ENCODE measurements around the gene GNAL.

Gene GNAL

DNA sequence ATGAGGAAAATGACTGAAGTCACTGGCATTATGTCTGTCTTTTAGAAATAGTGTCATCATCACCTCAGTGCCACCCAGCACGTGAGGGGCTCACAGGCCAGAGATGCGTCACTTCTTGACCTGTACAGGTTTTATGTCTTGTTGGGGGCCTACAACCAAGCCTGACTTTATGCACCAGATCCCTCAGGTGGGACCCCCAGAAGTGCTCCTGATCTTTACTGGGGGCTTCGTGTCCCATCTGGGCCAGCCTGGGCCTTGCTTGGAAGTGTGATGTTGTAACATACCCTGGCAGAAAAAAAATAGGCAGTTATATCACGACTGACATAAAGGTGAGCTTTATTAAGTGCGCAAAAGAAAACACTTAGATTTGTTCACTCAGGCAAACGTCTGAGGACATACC, 21.5 kb upstream of the GNAL start:
- no peak overlapping the region for H3K14ac ChIP-seq (ENCODE audit: low read length)
- H3K36me3 ChIP-seq (replicated peaks in 1 of 2; ENCODE audit: control insufficient read depth in 2 of 2, insufficient read depth in 2 of 2, low read length in 2 of 2), result no peaks in the 10 kb centered on the region
- no peak overlapping the region for H2AFZ ChIP-seq (ENCODE audit: low read length)
- no peak overlapping the region for H2BK5ac ChIP-seq (ENCODE audit: low read length)
- no peak overlapping the region for H2BK12ac ChIP-seq (ENCODE audit: low read length)
- WGBS, 2 donors (ENCODE audit: extremely low coverage in 2 of 2, insufficient read length in 2 of 2, insufficient replicate concordance in 1 of 2), result no CpG with 5 or more reads among the region's 6 CpGs
- no peak overlapping the region for H3K9ac ChIP-seq (ENCODE audit: low read depth, low read length, poor library complexity)
- no peak overlapping the region for H2BK120ac ChIP-seq (ENCODE audit: low read depth, low read length)
- no peak for DNase-seq (ENCODE audit: low spot score)
- H3K18ac ChIP-seq (ENCODE audit: low read length), result no peak overlapping the region
- H4K91ac ChIP-seq (ENCODE audit: low read depth, low read length, poor library complexity), result no peak overlapping the region
- H3K4me3 ChIP-seq (ENCODE audit: low read length in 2 of 2), result no peak overlapping the region
- no peak overlapping the region for H2AK5ac ChIP-seq (ENCODE audit: low read depth, low read length)
- no peak overlapping the region for H3K4ac ChIP-seq (ENCODE audit: low read length)
- H4K8ac ChIP-seq (ENCODE audit: low read depth, low read length), result no peak overlapping the region
- H3K4me2 ChIP-seq (ENCODE audit: insufficient read depth, low read length, poor library complexity, severe bottlenecking), result no peak overlapping the region
- H3K23ac ChIP-seq (ENCODE audit: low read depth, low read length, poor library complexity), result no peak overlapping the region
- H3K79me1 ChIP-seq (ENCODE audit: low read depth, low read length), result no peaks in the 10 kb centered on the region
- H2BK15ac ChIP-seq (ENCODE audit: low read length), result no peak overlapping the region
- H3K9me3 ChIP-seq (replicated peaks in 1 of 2; ENCODE audit: control insufficient read depth in 2 of 2, insufficient read depth in 1 of 2, low read depth in 1 of 2, low read length in 2 of 2), result no peaks in the 10 kb centered on the region
- no peaks in the 10 kb centered on the region for H3K4me1 ChIP-seq (ENCODE audit: control insufficient read depth in 2 of 2, insufficient read depth in 1 of 2, low read depth in 1 of 2, low read length in 2 of 2)
- peaks cover 0 to 39% (median 2%) of the 10 kb centered on the region in 3 experiments for H3K27me3 ChIP-seq (ENCODE audit: control insufficient read depth in 3 of 3, insufficient read depth in 3 of 3, low read depth in 1 of 3, low read length in 3 of 3)
- no peak overlapping the region for H3K27ac ChIP-seq (replicated peaks; ENCODE audit: low read length)

DNA sequence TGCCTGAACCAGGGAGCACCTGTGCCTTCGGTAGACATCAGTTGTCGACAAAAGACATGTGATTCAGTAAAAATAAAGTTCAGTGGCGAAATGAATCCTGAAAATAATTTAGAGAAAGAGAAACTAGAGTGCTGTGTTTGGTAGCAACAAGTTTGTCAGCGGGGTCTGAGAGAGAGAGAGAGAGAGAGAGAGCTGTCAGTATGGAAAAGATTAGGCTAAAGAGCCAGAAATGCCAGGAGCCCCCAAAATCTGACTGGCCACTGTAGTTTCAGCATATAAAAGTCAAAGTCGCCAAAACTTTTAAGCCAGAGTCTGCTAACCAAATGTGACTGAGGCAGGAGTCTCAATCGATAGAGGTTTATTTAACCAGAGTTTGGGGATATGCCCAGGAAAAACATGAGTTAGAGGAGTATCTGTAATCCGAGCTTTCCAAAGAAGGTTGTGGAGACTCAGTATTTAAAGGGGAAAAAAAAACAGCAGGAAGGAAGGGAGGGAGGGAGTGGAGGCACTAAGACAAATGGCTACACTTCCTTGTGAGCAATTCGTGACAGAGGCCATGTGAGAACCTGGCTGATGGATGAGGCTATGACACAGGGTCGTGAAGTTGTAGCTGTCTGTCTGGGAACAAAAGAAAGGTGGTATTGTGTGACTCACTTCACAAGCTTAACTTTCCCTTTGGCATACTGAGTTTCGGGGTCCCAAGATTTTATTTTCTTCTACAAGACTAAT, 20.5 kb upstream of the GNAL start:
- Histone ChIP-seq H3K4me1 (ENCODE audit: control insufficient read depth in 2 of 2, insufficient read depth in 1 of 2, low read depth in 1 of 2, low read length in 2 of 2) (no peaks in the 10 kb centered on the region), H3K79me1 (ENCODE audit: low read depth, low read length) (no peaks in the 10 kb centered on the region)

DNA sequence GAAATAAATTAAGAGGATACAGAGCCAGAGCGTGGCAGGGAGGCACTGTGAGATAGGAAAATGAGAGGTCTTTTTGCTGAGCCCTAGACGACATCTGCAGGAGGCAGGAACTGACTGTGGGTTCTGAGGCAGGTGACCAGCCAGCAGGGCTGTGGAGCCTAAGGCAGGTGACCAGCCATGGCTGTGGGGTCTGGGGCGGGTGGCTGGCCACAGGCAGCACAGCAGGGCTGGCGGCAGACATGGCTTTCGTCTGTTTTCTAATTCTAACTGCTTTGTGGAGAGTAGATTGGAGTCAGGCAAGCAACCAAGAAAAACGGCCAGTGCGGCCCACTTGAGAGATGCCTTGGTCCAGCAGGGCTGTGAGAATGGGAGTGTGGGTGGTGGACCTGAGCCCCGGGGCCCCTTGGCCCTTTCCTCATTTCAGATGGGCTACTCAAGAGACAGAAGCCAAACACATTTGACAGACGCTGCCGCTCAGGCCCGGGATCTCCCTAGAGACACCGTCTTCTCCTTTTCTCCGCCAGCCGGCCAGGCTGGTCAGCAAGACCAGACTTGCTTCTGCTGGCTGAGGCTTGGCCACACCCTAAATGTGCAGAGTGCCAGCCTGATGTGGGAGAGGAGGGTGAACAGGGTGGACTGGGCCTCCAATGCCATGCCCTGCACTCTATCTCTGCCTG, 19.7 kb upstream of the GNAL start:
- Histone ChIP-seq H4K91ac (ENCODE audit: low read depth, low read length, poor library complexity) (no peak overlapping the region), H2BK12ac (ENCODE audit: low read length) (peak overlapping the region; percentile 49), H2AK5ac (ENCODE audit: low read depth, low read length) (no peak overlapping the region), H3K27ac (replicated peaks; ENCODE audit: low read length) (no peak overlapping the region), H3K18ac (ENCODE audit: low read length) (peak overlapping the region; percentile 79), H3K9ac (ENCODE audit: low read depth, low read length, poor library complexity) (peak overlapping the region; percentile 5), H4K8ac (ENCODE audit: low read depth, low read length) (no peak overlapping the region), H3K14ac (ENCODE audit: low read length) (no peak overlapping the region), H3K23ac (ENCODE audit: low read depth, low read length, poor library complexity) (no peak overlapping the region), H2BK15ac (ENCODE audit: low read length) (peak overlapping the region; percentile 88), H2BK120ac (ENCODE audit: low read depth, low read length) (no peak overlapping the region), H3K4ac (ENCODE audit: low read length) (no peak overlapping the region), H3K4me2 (ENCODE audit: insufficient read depth, low read length, poor library complexity, severe bottlenecking) (no peak overlapping the region), H2BK5ac (ENCODE audit: low read length) (peak overlapping the region; percentile 25), H3K36me3 (replicated peaks in 1 of 2; ENCODE audit: control insufficient read depth in 2 of 2, insufficient read depth in 2 of 2, low read length in 2 of 2) (no peaks in the 10 kb centered on the region), H3K4me1 (ENCODE audit: control insufficient read depth in 2 of 2, insufficient read depth in 1 of 2, low read depth in 1 of 2, low read length in 2 of 2) (no peaks in the 10 kb centered on the region), H3K9me3 (replicated peaks in 1 of 2; ENCODE audit: control insufficient read depth in 2 of 2, insufficient read depth in 1 of 2, low read depth in 1 of 2, low read length in 2 of 2) (no peaks in the 10 kb centered on the region), H3K27me3 (ENCODE audit: control insufficient read depth in 3 of 3, insufficient read depth in 3 of 3, low read depth in 1 of 3, low read length in 3 of 3) (peaks cover 0 to 42% (median 2%) of the 10 kb centered on the region in 3 experiments), H2AFZ (ENCODE audit: low read length) (no peak overlapping the region), H3K79me1 (ENCODE audit: low read depth, low read length) (no peaks in the 10 kb centered on the region), H3K4me3 (ENCODE audit: low read length in 2 of 2) (no peak overlapping the region)
- DNase-seq (ENCODE audit: low spot score), result no peak
- no CpG with 5 or more reads among the region's 14 CpGs for WGBS, 2 donors (ENCODE audit: extremely low coverage in 2 of 2, insufficient read length in 2 of 2, insufficient replicate concordance in 1 of 2)

More for the DNA sequence above, 20.5 kb upstream of the GNAL start:
- Histone ChIP-seq H4K8ac (ENCODE audit: low read depth, low read length) (no peak overlapping the region), H3K4me2 (ENCODE audit: insufficient read depth, low read length, poor library complexity, severe bottlenecking) (no peak overlapping the region), H3K9ac (ENCODE audit: low read depth, low read length, poor library complexity) (no peak overlapping the region), H3K27me3 (ENCODE audit: control insufficient read depth in 3 of 3, insufficient read depth in 3 of 3, low read depth in 1 of 3, low read length in 3 of 3) (peaks cover 0 to 42% (median 2%) of the 10 kb centered on the region in 3 experiments), H3K4ac (ENCODE audit: low read length) (no peak overlapping the region), H4K91ac (ENCODE audit: low read depth, low read length, poor library complexity) (no peak overlapping the region), H2BK12ac (ENCODE audit: low read length) (no peak overlapping the region), H3K9me3 (replicated peaks in 1 of 2; ENCODE audit: control insufficient read depth in 2 of 2, insufficient read depth in 1 of 2, low read depth in 1 of 2, low read length in 2 of 2) (no peaks in the 10 kb centered on the region), H2AFZ (ENCODE audit: low read length) (no peak overlapping the region), H3K36me3 (replicated peaks in 1 of 2; ENCODE audit: control insufficient read depth in 2 of 2, insufficient read depth in 2 of 2, low read length in 2 of 2) (no peaks in the 10 kb centered on the region), H2BK5ac (ENCODE audit: low read length) (no peak overlapping the region), H3K4me3 (ENCODE audit: low read length in 2 of 2) (no peak overlapping the region), H2BK15ac (ENCODE audit: low read length) (no peak overlapping the region), H3K14ac (ENCODE audit: low read length) (no peak overlapping the region), H2BK120ac (ENCODE audit: low read depth, low read length) (no peak overlapping the region), H3K27ac (replicated peaks; ENCODE audit: low read length) (no peak overlapping the region), H3K23ac (ENCODE audit: low read depth, low read length, poor library complexity) (no peak overlapping the region), H2AK5ac (ENCODE audit: low read depth, low read length) (no peak overlapping the region), H3K18ac (ENCODE audit: low read length) (no peak overlapping the region)
- no peak for DNase-seq (ENCODE audit: low spot score)
- no CpG with 5 or more reads among the region's 10 CpGs for WGBS, 2 donors (ENCODE audit: extremely low coverage in 2 of 2, insufficient read length in 2 of 2, insufficient replicate concordance in 1 of 2)

- Histone ChIP-seq H3K4me2 (ENCODE audit: insufficient read depth, low read length, poor library complexity, severe bottlenecking) (no peak overlapping the region), H3K18ac (ENCODE audit: low read length) (peak overlapping the region; percentile 79), H3K9me3 (replicated peaks in 1 of 2; ENCODE audit: control insufficient read depth in 2 of 2, insufficient read depth in 1 of 2, low read depth in 1 of 2, low read length in 2 of 2) (no peaks in the 10 kb centered on the region), H2AFZ (ENCODE audit: low read length) (no peak overlapping the region), H3K79me1 (ENCODE audit: low read depth, low read length) (no peaks in the 10 kb centered on the region), H3K9ac (ENCODE audit: low read depth, low read length, poor library complexity) (no peak overlapping the region), H3K14ac (ENCODE audit: low read length) (no peak overlapping the region), H2BK12ac (ENCODE audit: low read length) (peak overlapping the region; percentile 49), H4K8ac (ENCODE audit: low read depth, low read length) (no peak overlapping the region), H2BK120ac (ENCODE audit: low read depth, low read length) (no peak overlapping the region), H3K4me3 (ENCODE audit: low read length in 2 of 2) (no peak overlapping the region), H3K23ac (ENCODE audit: low read depth, low read length, poor library complexity) (peak overlapping the region; percentile 38), H3K27me3 (ENCODE audit: control insufficient read depth in 3 of 3, insufficient read depth in 3 of 3, low read depth in 1 of 3, low read length in 3 of 3) (peaks cover 0 to 43% (median 2%) of the 10 kb centered on the region in 3 experiments), H4K91ac (ENCODE audit: low read depth, low read length, poor library complexity) (no peak overlapping the region), H2AK5ac (ENCODE audit: low read depth, low read length) (no peak overlapping the region), H2BK15ac (ENCODE audit: low read length) (peak overlapping the region; percentile 88), H3K36me3 (replicated peaks in 1 of 2; ENCODE audit: control insufficient read depth in 2 of 2, insufficient read depth in 2 of 2, low read length in 2 of 2) (no peaks in the 10 kb centered on the region), H3K4me1 (ENCODE audit: control insufficient read depth in 2 of 2, insufficient read depth in 1 of 2, low read depth in 1 of 2, low read length in 2 of 2) (no peaks in the 10 kb centered on the region), H3K4ac (ENCODE audit: low read length) (no peak overlapping the region), H2BK5ac (ENCODE audit: low read length) (peak overlapping the region; percentile 25), H3K27ac (replicated peaks; ENCODE audit: low read length) (no peak overlapping the region)
- DNase-seq (ENCODE audit: low spot score), result no peak
- WGBS, 2 donors (ENCODE audit: extremely low coverage in 2 of 2, insufficient read length in 2 of 2, insufficient replicate concordance in 1 of 2), result no CpG with 5 or more reads among the region's 10 CpGs
These were observed 19.2 kb upstream of the GNAL start for GRCh38 chr18:11669948-11670275.

All from neuronal stem cell (in vitro differentiated cells).